UCSD-AML1 (cell line): ENCODE data around the gene WWOX.

Experiments used
- DNase-seq: peaks from one replicate; lab custom pipeline; 2025; ENCODE audit not compliant: unreplicated experiment; lab: John Stamatoyannopoulos, UW

The WWOX gene

GRCh38 chr16:78220571-78220970 is 121.1 kb downstream of the WWOX start:
- DNase-seq: no peak

GRCh38 chr16:78221892-78222291 is 122.4 kb downstream of the WWOX start:
- no peak for DNase-seq

GRCh38 chr16:78224342-78224741 is 124.9 kb downstream of the WWOX start:
- no peak for DNase-seq

- DNase-seq: no peak
Observed at GRCh38 chr16:78225919-78226318, 126.5 kb downstream of the WWOX start.

GRCh38 chr16:78227855-78228254 is 128.4 kb downstream of the WWOX start:
- DNase-seq: no peak

- no peak for DNase-seq
Observed at GRCh38 chr16:78228704-78229103, 129.2 kb downstream of the WWOX start.

GRCh38 chr16:78230832-78231231 is 131.4 kb downstream of the WWOX start:
- DNase-seq: no peak

GRCh38 chr16:78235168-78235800 is 135.8 kb downstream of the WWOX start:
- DNase-seq: peak; percentile 66

- no peak for DNase-seq
Observed at GRCh38 chr16:78235876-78236275, 136.4 kb downstream of the WWOX start.

- DNase-seq: no peak
Observed at GRCh38 chr16:78237841-78238240, 138.4 kb downstream of the WWOX start.

- DNase-seq: no peak
Observed at GRCh38 chr16:78240459-78241222, 141.2 kb downstream of the WWOX start.

GRCh38 chr16:78242239-78242630 is 142.8 kb downstream of the WWOX start:
- no peak for DNase-seq

- no peak for DNase-seq
Observed at GRCh38 chr16:78244131-78244895, 144.9 kb downstream of the WWOX start.

- DNase-seq: no peak
Observed at GRCh38 chr16:78246559-78246958, 147.1 kb downstream of the WWOX start.

- DNase-seq: no peak
Observed at GRCh38 chr16:78249056-78249455, 149.6 kb downstream of the WWOX start.

GRCh38 chr16:78249832-78250231 is 150.4 kb downstream of the WWOX start:
- DNase-seq: no peak

GRCh38 chr16:78251115-78251514 is 151.7 kb downstream of the WWOX start:
- DNase-seq: no peak

GRCh38 chr16:78252757-78253156 is 153.3 kb downstream of the WWOX start:
- no peak for DNase-seq

- no peak for DNase-seq
Observed at GRCh38 chr16:78254841-78255240, 155.4 kb downstream of the WWOX start.

GRCh38 chr16:78256686-78257375 is 157.4 kb downstream of the WWOX start:
- no peak for DNase-seq

GRCh38 chr16:78257376-78257728 is 157.9 kb downstream of the WWOX start:
- DNase-seq: no peak
